Measurements from ENCODE around the gene GNPTG. TPM values are rescaled to one million over a fixed set of nuclear protein-coding genes. Genes with fewer than 3 reads are reported as not detected.

GNPTG gene
- total RNA-seq, 2 donors from 2014 or later: 31.8 to 46.7 TPM

GRCh38 chr16:1322407-1322806 lies 29.3 kb upstream of the GNPTG start:
- no peak for DNase-seq (ENCODE audit: low spot score)
- TF ChIP-seq CTCF (IDR thresholded peaks at IDR 0.05): no peak
- Histone ChIP-seq H3K4me3 (no peak overlapping the region), H3K27ac (no peak overlapping the region), H3K27me3 (no peaks in the 10 kb centered on the region), H3K4me1 (peaks cover 0 to 4% of the 10 kb centered on the region in 2 donors), H3K36me3 (peaks cover 64% of the 10 kb centered on the region), H3K9me3 (no peaks in the 10 kb centered on the region)

- H3K36me3 ChIP-seq: peaks cover 53% of the 10 kb centered on the region
- no peaks in the 10 kb centered on the region for H3K9me3 ChIP-seq
- H3K27me3 ChIP-seq: no peaks in the 10 kb centered on the region
- no peak overlapping the region for H3K4me3 ChIP-seq
- H3K4me1 ChIP-seq: peaks cover 0 to 4% of the 10 kb centered on the region in 2 donors
- TF ChIP-seq CTCF (IDR thresholded peaks at IDR 0.05): no peak
- no peak for DNase-seq (ENCODE audit: low spot score)
- no peak overlapping the region for H3K27ac ChIP-seq
Measured at GRCh38 chr16:1323296-1324239, 28.2 kb upstream of the GNPTG start.

GRCh38 chr16:1324286-1324826 lies 27.4 kb upstream of the GNPTG start:
- Histone ChIP-seq H3K9me3 (no peaks in the 10 kb centered on the region), H3K36me3 (peaks cover 45% of the 10 kb centered on the region), H3K4me1 (peaks cover 0 to 4% of the 10 kb centered on the region in 2 donors), H3K27me3 (no peaks in the 10 kb centered on the region), H3K4me3 (no peak overlapping the region), H3K27ac (no peak overlapping the region)
- no peak for TF ChIP-seq CTCF (IDR thresholded peaks at IDR 0.05)
- no peak for DNase-seq (ENCODE audit: low spot score)

GRCh38 chr16:1325261-1325660 lies 26.5 kb upstream of the GNPTG start:
- Histone ChIP-seq H3K9me3 (peaks cover 0 to under 1% of the 10 kb centered on the region in 2 donors), H3K36me3 (peaks cover 36% of the 10 kb centered on the region), H3K4me3 (no peak overlapping the region), H3K27ac (no peak overlapping the region), H3K27me3 (no peaks in the 10 kb centered on the region), H3K4me1 (peaks cover 0 to 4% of the 10 kb centered on the region in 2 donors)
- no peak for DNase-seq (ENCODE audit: low spot score)
- no peak for TF ChIP-seq CTCF (IDR thresholded peaks at IDR 0.05)

GRCh38 chr16:1325673-1326371 lies 25.9 kb upstream of the GNPTG start:
- Histone ChIP-seq H3K9me3 (peaks cover 0 to 5% of the 10 kb centered on the region in 2 donors), H3K27me3 (no peaks in the 10 kb centered on the region), H3K36me3 (peaks cover 30% of the 10 kb centered on the region), H3K27ac (no peak overlapping the region), H3K4me1 (peaks cover 0 to 4% of the 10 kb centered on the region in 2 donors), H3K4me3 (no peak overlapping the region)
- no peak for TF ChIP-seq CTCF (IDR thresholded peaks at IDR 0.05)
- DNase-seq (ENCODE audit: low spot score): no peak

All from right atrium auricular region (tissue), 2 donors.